GM12874 (cell line): Measurements from ENCODE around the gene CARD14.

ENCODE experiments used
- CTCF ChIP-seq: IDR thresholded peaks from 2 replicates; pipeline ENCODE4 v1.5.1; 2011; ENCODE audit warnings: low read depth, mild to moderate bottlenecking, control low read depth, low read length, moderate library complexity; ENCODE audit not compliant: insufficient read depth

CARD14 gene

GRCh38 chr17:80232438-80232837 is 62.6 kb downstream of the CARD14 start:
- no peak for TF ChIP-seq CTCF

DNA sequence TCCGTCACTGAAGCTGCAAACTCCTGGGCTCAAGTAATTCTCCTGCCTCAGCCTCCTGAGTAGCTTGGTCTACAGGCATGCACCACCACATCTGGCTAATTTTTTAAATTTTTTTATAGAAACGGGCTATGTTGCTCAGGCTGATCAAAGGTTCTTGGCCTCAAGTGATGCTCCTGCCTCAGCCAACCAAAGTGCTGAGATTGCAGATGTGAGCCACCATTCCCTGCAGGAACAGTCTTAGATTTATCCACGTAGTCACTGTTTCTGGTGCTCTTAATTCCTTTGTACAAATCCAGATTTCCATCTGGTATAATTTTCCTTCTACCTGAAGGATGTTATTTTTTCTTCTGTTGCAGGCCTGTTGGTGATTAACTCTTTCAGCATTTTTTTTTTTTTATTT is 63.4 kb downstream of the CARD14 start:
- no peak for TF ChIP-seq CTCF

GRCh38 chr17:80236911-80237310 is 67.1 kb downstream of the CARD14 start:
- TF ChIP-seq CTCF: no peak

DNA sequence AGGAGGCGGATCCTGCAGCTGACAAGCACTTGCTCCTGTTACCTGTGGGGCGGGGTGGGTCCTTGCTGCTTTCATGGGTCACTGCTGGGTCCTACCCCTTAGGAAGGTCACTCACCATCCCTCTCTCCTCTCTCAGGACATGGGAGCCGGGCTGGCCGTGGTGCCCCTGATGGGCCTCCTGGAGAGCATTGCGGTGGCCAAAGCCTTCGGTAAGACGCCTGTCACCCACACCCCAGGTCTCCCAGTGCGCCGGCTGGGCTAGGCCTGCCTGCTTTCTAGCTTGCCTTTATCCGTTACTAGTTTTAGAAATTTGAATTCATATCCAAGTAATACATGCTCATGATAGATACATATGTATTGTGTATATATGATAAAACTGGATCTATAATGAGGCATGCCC is 67.6 kb downstream of the CARD14 start:
- no peak for TF ChIP-seq CTCF

DNA sequence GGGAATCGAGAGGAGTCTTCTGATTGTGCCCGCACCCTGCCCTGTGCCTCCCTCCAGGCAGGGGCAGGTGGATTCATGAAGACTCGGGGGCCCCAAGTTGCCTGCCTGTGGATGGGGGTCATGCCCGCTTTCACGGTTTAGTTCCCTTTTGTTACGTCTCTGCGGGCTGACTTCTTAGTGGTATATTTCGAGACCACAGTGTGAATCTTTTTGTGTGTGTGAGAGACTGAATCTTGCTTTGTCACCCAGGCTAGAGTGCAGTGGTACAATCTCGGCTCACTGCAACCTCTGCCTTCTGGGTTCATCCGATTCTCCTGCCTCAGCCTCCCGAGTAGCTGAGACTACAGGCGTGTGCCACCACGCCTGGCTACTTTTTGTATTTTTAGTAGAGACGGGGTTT is 72.7 kb downstream of the CARD14 start:
- TF ChIP-seq CTCF: no peak

- no peak for TF ChIP-seq CTCF
Observed at GRCh38 chr17:80243526-80244433, 74.0 kb downstream of the CARD14 start.

GRCh38 chr17:80244871-80245509 is 75.2 kb downstream of the CARD14 start:
- TF ChIP-seq CTCF: no peak
